Measurements from ENCODE around the gene SNX2.
A peak's percentile ranks its signal among the peaks of the same experiment; 100 is the strongest.

The SNX2 gene

GRCh38 chr5:122774519-122774860 lies 390 bp upstream of the SNX2 start:
- DNase-seq: no peak

- peak; percentile 47 for DNase-seq
Observed at GRCh38 chr5:122775550-122776542, 966 bp downstream of the SNX2 start.

- no peak for DNase-seq
Observed at GRCh38 chr5:122778157-122778556, 3.3 kb downstream of the SNX2 start.

- no peak for DNase-seq
Observed at GRCh38 chr5:122779451-122779850, 4.6 kb downstream of the SNX2 start.

- no peak for DNase-seq
Observed at GRCh38 chr5:122780296-122780695, 5.4 kb downstream of the SNX2 start.

- DNase-seq: no peak
Observed at GRCh38 chr5:122781465-122781864, 6.6 kb downstream of the SNX2 start.

GRCh38 chr5:122785294-122785693 lies 10.4 kb downstream of the SNX2 start:
- DNase-seq: no peak

GRCh38 chr5:122788371-122788770 lies 13.5 kb downstream of the SNX2 start:
- no peak for DNase-seq

GRCh38 chr5:122788996-122789395 lies 14.1 kb downstream of the SNX2 start:
- no peak for DNase-seq

- DNase-seq: no peak
Observed at GRCh38 chr5:122789461-122790171, 14.7 kb downstream of the SNX2 start.

- DNase-seq: no peak
Observed at GRCh38 chr5:122790354-122791103, 15.6 kb downstream of the SNX2 start.

GRCh38 chr5:122805481-122805880 lies 30.6 kb downstream of the SNX2 start:
- no peak for DNase-seq

- DNase-seq: no peak
Observed at GRCh38 chr5:122810405-122810804, 35.5 kb downstream of the SNX2 start.

GRCh38 chr5:122815218-122815767 lies 40.4 kb downstream of the SNX2 start:
- no peak for DNase-seq

GRCh38 chr5:122816756-122817155 lies 41.9 kb downstream of the SNX2 start:
- DNase-seq: no peak

GRCh38 chr5:122831984-122832383 lies 57.1 kb downstream of the SNX2 start:
- no peak for DNase-seq

GRCh38 chr5:122835681-122836080 lies 60.8 kb downstream of the SNX2 start:
- DNase-seq: no peak

GRCh38 chr5:122836947-122837346 lies 62.1 kb downstream of the SNX2 start:
- no peak for DNase-seq

- DNase-seq: no peak
Observed at GRCh38 chr5:122839731-122840130, 64.9 kb downstream of the SNX2 start.

- no peak for DNase-seq
Observed at GRCh38 chr5:122842016-122842580, 67.2 kb downstream of the SNX2 start.

GRCh38 chr5:122844136-122844909 lies 69.4 kb downstream of the SNX2 start:
- no peak for DNase-seq

GRCh38 chr5:122844910-122845228 lies 70.0 kb downstream of the SNX2 start:
- DNase-seq: no peak
